Measurements from ENCODE around the gene ENGASE.

Gene ENGASE

GRCh38 chr17:79085154-79085920, 10.7 kb downstream of the ENGASE start:
- TF ChIP-seq TAF1 (IDR thresholded peaks at IDR 0.05; ENCODE audit: borderline replicate concordance, insufficient read depth, low read length) (no peak), REST (IDR thresholded peaks at IDR 0.05; ENCODE audit: insufficient read depth in 1 of 2, low read depth in 2 of 2, low read length in 2 of 2) (no peak), FOXP2 (optimal IDR thresholded peaks at IDR 0.05; ENCODE audit: borderline replicate concordance, extremely low read depth, extremely low read length, insufficient read depth) (no peak)

- TF ChIP-seq TAF1 (IDR thresholded peaks at IDR 0.05; ENCODE audit: borderline replicate concordance, insufficient read depth, low read length) (no peak), REST (IDR thresholded peaks at IDR 0.05; ENCODE audit: insufficient read depth in 1 of 2, low read depth in 2 of 2, low read length in 2 of 2) (no peak), SIN3A (IDR thresholded peaks at IDR 0.05; ENCODE audit: borderline replicate concordance, insufficient read depth, low read length) (no peak), FOXP2 (optimal IDR thresholded peaks at IDR 0.05; ENCODE audit: borderline replicate concordance, extremely low read depth, extremely low read length, insufficient read depth) (no peak), POLR2AphosphoS5 (IDR thresholded peaks at IDR 0.05; ENCODE audit: low read depth, low read length) (no peak)
These were observed 11.4 kb downstream of the ENGASE start for GRCh38 chr17:79085921-79086551.

GRCh38 chr17:79086609-79087427, 12.2 kb downstream of the ENGASE start:
- TF ChIP-seq FOXP2 (optimal IDR thresholded peaks at IDR 0.05; ENCODE audit: borderline replicate concordance, extremely low read depth, extremely low read length, insufficient read depth) = no peak
- TF ChIP-seq TAF1 (IDR thresholded peaks at IDR 0.05; ENCODE audit: borderline replicate concordance, insufficient read depth, low read length) = no peak
- no peak for TF ChIP-seq SIN3A (IDR thresholded peaks at IDR 0.05; ENCODE audit: borderline replicate concordance, insufficient read depth, low read length)
- TF ChIP-seq REST (IDR thresholded peaks at IDR 0.05; ENCODE audit: insufficient read depth in 1 of 2, low read depth in 2 of 2, low read length in 2 of 2) = no peak
- no peak for TF ChIP-seq POLR2AphosphoS5 (IDR thresholded peaks at IDR 0.05; ENCODE audit: low read depth, low read length)

- TF ChIP-seq FOXP2 (optimal IDR thresholded peaks at IDR 0.05; ENCODE audit: borderline replicate concordance, extremely low read depth, extremely low read length, insufficient read depth) (no peak), POLR2AphosphoS5 (IDR thresholded peaks at IDR 0.05; ENCODE audit: low read depth, low read length) (no peak), TAF1 (IDR thresholded peaks at IDR 0.05; ENCODE audit: borderline replicate concordance, insufficient read depth, low read length) (no peak), SIN3A (IDR thresholded peaks at IDR 0.05; ENCODE audit: borderline replicate concordance, insufficient read depth, low read length) (no peak), REST (IDR thresholded peaks at IDR 0.05; ENCODE audit: insufficient read depth in 1 of 2, low read depth in 2 of 2, low read length in 2 of 2) (no peak)
These were observed 13.0 kb downstream of the ENGASE start for GRCh38 chr17:79087428-79088143.
